NCI-H2227 (cell line): ENCODE data around the gene MED15.
"Not testable (repeated sequence)": the region's sequence is repeated elsewhere in the genome, so short reads cannot be mapped to it uniquely, and the experiment has no call there.

Experiments used
- DNase-seq: peaks from one replicate; lab custom pipeline; 2025; ENCODE audit not compliant: unreplicated experiment; lab: John Stamatoyannopoulos, UW

The MED15 gene

DNA sequence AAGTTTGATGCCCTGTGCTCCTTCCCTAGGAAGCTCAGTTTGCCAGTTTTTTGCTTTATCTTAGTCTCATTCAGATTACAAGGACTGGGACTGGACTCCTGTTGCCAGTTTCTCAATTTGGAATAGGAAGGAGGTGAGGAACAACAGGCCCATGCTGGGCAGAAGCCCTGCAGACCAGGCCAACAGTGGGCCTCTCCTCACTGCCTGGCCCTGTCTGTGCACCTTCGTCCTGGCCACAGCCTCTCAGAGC lies 23.7 kb downstream of the MED15 start:
- DNase-seq = no peak

DNA sequence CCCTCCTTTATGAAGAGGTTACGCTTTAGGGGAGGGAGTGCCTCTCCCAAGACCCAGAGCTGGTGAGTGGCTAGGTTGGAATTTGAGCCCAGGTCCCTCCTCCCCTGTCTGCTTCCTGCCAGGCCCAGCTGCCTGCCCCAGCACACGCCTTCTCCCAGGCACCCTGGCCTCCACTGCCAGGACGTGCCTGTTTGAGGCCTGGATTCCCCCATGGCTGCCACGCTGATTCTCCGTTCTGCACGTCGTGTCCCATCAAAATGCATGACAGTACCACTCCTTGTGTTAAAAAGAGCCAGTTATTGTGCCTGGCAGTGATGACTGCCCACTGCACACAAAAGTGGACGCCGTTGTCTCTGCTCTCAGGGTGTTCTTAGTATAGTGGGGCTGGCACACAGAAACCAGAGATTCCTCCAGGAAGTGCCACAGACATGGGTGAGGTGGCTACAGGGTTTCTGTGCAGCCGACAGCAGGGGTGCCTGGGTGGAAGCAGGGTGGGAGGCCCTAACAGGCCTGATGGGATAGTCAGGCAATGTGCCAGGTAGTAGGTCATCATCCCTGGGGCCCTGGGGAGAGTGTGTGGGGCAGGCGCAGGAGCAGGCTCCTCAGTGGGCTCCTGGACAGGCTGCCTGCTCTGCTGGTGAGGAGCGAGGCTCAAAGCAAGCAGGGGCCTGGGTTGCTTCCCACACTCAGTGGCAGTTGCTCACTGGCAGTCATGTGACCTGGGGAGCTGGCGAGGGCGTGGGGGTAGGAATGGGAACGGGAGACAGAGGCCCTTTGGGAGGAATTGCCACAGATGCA lies 24.2 kb downstream of the MED15 start:
- DNase-seq = no peak

DNA sequence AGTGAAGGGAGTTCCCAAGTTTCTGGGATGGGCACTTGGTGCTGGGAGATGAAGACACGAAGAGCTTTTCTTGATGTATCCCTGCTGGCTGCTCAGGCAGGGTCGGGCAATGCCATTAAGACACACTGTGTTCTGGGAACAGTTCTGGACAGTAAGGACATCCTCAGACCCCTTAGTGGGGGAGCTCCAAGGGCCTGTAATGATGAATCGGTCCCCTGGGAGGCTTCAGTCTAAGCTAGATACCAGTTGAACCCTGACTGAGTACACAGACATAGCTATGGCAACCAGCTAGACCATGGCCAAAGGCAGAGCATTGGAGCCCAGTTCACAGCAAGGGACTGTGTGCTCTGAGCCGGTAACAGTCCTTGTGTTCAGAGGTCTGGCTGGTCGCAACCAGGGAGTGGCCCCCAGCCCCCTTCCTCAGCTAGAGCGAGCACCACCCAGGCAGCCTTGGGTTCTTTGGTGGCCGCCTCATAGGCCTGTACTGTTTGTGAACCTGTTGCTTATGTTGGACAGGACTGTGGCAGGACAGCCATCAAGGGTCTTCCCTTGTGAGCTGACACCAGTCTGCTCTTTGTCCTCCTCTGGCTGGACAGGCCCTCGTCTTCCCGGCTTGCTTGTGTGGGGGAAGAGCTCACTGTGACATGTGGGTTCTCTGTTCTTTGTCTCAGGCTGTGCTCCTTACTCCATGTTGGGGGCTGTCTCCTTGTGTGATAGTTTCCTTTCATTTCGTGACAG lies 25.0 kb downstream of the MED15 start:
- DNase-seq = no peak

DNA sequence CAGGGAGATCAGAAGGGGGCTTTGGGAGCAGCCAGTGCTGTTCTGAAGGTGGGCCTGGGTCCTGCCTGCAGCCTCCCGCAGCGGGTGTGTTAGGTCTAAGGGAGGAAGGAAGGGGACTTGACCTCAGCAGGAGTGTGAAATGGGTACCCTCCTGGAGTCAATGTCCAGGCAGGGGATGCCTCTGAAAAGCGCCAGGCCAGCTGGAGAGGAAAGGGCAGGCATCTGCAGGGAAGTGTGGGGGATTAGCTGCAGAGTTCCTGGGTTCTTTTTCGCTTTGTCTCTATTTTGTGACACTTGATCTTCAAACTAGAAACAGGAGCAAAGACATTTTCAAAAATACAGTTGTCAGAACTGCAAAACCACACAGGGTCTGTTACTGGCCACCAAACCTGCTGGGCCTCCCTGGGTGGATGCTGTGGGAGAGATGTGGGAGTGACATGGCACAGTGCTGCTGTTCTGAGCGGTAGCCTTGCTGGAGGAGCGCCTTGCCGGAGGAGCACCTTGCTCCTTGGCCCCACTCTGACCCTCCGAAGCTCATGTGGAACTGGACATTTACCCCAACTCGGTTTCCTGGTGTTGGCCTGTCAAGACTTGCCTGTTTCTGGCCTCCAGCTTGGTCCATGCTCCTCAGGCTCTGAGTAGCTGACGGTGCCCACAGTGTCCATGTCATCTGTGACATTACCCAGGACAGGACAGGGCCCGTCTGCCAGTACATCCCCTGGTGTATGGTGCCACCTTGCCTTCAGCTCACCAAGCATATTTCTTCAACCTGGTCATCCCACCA lies 25.9 kb downstream of the MED15 start:
- DNase-seq = no peak

DNA sequence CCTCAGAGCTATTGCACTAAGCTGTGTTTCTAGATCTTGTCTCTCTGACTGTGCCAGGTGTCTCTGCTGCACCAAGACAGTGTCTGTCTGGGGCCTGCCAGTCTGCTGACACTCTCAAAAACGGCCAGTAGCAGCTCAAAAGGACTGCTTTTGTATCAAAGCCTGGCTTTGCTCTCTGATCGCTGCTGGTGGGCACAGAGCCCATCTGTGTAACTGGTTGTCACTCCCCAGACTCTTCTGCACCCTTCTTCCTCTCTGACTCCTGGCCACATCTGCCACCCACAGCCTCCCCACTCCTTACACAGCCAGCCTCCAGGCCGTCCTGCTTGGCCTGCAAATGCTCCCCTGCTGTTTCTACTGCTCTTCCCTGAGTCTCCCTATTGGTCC lies 26.5 kb downstream of the MED15 start:
- no peak for DNase-seq

DNA sequence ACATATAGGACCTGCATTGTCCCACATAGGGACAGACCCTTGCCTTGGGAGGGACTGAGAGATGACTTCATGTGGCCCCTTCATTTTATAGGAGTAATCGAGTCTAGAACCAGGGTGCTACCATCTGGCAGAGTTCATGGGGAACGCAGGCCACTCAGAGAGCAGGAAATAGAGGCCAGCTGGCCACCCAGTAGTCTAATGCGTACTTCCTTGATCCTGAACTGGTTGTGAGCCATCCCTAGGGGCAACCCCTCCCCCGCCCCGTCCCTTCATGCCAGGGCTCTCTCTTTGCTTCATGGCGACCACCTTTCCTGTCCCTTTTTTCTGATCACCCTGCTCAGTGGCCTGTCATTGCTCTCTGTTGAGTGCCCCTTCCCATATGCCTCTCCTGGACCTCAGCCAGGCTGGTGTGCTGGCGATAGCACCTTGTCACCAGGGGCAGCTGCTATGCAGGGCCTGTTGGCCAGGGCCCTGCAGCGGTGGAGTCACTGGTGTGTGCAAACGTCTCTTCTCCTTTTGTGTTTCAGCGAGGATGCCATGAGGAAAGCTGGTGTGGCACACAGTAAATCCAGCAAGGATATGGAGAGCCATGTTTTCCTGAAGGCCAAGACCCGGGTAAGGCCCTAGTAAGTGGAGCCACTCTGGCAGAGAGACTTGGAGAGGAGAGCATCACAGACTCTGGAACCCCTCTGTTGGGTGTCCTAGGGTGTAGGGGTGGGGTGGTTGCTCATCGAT lies 29.3 kb downstream of the MED15 start:
- DNase-seq = no peak

DNA sequence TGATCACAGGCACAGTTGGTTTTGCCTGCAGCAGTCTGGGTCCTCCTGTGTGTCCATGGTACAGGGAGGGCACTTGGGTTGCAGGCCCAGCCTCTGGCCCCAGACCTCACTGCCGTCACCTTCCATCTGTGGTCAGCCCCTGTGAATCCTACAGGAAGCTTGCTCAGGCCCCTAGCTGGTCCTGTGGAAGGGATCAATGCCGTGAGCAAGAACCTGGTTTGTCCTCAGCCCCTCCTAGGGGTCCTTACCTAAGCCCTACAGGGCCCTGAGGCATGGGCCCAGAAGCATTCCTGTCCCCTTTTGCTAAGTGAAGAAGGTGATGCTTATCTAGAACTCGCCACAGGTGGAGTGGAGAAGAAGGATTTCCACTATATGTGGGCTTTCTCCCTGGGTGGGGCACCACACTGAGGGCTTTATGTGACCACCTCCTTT lies 29.9 kb downstream of the MED15 start:
- DNase-seq = no peak

DNA sequence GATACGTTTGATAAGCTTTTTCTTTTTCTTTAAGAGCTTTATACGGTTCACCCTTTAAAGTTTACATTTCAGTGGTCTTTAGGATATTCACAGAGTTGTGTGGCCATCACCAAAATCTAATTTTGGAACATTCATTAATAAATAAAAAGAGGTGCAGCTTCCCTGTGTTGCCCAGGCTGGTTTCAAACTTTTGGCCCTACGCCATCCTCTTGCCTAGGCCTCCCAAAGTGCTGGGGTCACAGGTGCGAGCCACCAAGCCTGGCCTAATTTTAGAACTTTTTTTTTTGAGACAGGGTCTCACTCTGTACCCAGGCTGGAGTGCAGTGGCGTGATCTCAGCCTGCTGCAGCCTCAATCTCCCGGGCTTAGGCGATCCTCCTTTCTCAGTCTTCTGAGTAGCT lies 30.6 kb downstream of the MED15 start:
- DNase-seq = no peak

DNA sequence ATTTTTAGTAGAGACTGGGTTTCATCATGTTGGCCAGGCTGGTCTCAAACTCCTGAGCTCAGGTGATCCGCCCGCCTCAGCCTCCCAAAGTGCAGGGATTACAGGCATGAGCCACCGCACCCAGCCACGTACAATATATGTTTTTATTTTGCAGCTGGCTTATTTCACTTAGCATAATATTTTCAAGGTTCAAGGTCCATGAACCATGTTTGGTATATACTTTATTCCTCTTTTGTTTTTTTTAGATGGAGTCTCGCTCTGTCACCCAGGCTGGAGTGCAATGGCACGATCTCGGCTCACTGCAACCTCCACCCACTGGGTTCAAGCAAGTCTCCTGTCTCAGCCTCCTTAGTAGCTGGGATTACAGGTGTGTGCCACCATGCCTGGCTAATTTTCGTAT lies 31.5 kb downstream of the MED15 start:
- not testable (repeated sequence) for DNase-seq

DNA sequence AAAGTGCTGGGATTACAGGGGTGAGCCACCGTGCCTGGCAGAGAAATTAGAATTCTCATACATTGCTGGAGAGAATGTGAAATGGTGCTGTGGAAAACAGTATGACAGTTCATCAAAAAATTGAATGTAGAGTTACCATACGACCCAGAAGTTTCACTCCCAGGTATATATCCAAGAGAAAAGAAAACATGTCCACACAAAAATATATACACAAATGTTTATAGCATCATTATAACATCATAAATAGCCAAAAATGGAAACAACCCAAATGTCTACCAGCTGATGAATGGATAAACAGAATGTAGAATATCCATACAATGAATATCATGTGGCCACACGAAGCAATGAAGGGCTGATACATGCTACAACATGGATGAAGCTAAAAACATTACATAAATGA lies 34.6 kb downstream of the MED15 start:
- DNase-seq = no peak

DNA sequence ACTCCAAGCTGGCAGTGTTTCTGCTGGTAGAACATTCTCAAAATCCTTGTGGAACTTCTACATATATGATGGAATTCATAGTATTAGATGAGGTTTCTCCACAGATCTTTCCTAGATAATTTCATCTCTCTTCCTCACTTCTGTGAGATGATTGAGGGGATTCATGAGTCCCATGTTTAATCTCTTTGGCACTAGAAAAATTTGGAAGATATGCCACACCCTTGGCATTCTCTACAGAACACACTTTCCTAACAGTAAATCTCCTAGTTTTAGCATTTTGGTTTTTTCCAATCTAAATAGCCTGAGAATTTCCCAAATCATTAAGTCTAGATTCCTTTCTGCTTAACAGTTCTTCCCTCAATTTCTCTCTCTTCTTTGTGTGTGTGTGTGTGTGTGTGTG lies 35.3 kb downstream of the MED15 start:
- no peak for DNase-seq

DNA sequence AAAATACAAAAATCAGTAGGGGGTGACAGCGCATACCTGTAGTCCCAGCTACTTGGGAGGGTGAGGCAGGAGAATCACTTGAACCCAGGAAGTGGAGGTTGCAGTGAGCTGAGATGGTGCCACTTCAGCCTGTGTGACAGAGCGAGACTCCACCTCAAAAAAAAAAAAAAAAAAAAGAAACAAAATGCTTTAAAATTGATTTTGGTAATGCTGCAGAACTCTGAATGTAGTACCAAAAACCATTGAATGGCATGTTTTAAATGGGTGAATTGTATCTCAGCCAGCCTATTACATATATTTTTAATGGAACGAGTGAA lies 37.9 kb downstream of the MED15 start:
- DNase-seq = not testable (repeated sequence)

DNA sequence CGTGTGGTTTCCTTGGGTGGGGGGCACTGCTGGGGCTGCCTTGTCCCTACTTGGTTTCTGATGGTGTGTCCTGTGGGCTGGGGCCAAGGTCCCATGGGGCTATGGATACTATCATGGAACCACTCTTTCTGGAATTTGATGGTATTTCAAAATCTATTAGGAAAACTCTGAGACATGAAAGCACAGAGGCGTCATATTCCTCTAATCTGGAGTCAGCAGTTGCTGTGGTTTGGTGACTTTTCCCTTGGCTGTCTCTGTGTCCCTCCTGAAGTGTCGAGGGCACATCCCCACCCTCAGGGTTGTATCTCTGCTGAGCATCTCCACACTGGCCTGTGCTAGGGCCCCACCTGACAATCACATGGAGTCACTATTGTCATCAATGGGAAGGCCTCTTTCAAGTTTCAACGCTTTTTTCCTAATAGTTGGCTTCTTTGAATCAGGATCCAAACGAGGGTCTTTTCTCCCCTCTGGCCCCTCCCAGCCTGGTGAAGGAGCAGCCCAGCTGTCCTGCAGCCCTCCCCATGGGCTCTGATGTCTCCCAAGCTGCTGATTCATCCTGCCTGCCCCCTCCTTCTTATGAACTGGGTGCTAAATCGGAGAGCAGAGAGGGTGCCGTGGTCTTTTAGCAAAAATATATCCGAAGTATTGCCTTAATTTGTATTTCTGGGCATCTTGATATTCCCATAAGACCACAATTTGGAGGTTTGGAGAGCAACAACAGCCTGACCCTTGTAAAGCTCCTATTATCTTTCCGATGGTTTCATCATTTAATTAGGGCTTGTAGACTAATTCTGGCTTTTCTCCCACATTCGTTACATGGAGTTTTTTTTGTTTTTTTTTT lies 38.5 kb downstream of the MED15 start:
- DNase-seq = no peak

DNA sequence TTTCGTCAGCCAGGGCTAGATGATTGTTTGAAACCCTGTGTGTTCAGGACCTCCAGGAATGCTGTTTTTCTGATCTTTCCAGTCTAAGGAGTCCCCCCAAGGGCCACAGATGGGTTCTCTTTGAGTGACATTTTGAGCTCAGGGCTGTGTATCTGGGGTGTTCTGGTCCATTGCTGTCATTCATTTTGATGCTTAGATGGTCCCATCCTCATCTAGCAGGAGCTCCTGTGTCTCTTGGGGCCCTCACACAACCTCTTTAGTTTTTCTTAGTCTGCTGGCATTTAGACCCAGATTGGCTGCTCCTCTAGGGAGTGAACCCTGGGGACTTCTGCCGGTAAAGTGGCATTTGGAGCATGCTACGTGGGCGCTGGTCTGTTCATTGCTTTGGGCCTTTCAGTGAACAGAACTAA lies 39.1 kb downstream of the MED15 start:
- DNase-seq = no peak

DNA sequence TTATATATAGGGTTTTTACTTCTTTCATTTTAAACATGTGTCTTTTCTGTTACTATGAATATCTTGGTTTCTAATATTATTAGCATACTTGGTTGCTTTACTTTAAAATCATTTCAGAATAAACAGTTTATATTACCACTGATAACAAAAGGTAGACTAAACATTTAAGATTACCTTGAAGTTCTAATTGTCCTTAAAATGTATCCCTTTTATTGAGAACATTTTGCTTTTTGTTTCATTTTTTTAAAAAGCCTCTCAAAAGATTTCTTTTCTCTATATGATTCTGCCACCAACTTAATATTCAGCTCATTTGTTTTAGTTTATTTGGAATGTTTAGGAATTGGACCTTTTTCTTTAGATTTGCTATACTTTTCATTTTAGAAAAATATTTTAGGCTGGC lies 39.6 kb downstream of the MED15 start:
- DNase-seq = no peak

DNA sequence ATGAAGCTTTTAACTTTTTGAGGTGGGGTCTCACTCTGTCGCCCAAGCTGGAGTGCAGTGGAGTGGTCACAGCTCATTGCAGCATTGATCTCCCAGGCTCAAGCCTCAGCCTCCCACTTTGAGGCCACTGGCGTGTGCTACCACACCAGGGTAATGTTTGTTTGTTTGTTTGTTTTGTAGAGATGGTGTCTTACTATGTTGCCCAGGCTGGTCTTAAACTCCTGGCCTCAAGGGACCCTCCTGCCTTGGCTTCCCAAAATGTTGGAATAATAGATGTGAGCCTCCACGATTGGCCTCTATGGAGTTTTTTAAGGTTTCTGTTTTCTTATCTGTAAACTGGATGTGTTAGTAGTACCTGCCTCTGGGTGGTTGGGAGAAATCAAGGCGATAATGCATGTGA lies 41.4 kb downstream of the MED15 start:
- no peak for DNase-seq

DNA sequence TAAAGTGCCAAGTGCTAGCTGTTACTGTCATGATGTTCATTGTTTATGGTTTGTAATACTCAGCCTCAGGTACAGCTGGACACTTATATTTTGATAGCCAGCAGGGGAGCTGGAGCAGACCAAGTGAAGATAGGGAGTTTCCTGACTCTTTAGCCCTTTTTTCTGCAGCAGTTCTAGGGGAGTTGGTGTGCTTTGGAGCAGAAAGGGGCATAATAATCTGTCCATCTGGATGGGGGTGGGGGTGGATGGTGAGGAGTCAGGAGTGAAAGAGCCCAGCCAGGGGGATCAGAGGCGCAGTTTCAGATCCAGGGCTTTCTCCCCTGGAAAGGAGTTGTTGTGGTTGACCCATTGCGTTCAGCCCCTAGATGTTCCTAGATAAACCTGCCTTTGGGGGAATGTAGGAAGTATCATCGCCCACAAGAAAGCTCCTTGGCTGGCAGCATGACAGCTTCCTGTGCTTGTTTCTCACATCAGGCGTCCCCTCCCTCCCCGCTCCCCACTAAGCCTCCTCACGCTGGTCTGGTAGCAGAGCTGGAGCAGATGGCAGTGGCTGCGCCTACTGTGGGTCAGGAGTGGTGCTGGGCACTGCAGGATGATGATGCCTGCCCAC lies 41.9 kb downstream of the MED15 start:
- no peak for DNase-seq

DNA sequence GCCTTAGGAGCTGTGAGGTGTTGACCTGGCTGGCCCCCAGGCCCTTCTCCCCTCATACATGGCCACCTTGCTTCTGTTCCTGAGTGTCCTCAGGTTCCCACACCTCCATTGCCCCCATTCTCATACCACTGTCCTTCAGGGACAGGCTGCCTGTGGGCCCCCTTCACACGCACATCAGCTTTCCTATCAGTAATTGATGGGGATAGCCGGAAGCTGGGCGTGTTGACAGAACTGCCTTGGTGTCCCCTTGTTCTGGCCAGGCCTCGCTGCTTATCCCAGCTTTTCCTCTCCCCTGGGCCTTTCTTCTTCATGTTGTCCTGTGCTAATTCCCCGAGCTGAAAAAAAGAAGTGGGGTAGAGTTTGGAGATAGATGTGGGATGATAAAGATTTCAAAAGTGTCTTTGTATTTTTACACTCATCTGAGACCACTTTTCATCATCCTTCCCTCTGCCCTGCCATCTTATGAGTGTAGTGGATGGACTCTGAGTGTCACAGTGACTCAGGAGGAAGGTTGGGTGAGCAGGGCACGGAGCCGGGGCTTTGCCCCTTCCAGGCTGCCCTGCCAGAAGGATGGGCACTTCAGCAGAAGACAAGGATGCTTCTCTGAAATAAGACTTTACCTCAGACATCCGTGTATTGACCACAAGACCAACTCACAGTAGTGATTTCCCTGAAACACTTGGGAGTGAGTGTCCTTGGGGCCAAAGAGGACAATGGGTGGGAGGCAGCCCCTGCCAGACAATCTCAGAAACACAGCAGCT lies 42.8 kb downstream of the MED15 start:
- DNase-seq = no peak
